Erythroblast (primary cell): Measurements from ENCODE around the gene SLC35E4.
"Not testable (repeated sequence)": the region's sequence is repeated elsewhere in the genome, so short reads cannot be mapped to it uniquely, and the experiment has no call there.

Experiments
- DNase-seq, 2 experiments: peaks; one replicate each; lab custom pipeline; 2025; lab: John Stamatoyannopoulos, UW
- GATA1 ChIP-seq: IDR thresholded peaks from 2 replicates; pipeline ENCODE4 v1.6.1; 2011; ENCODE audit warnings: low read depth, mild to moderate bottlenecking, control low read depth, low read length, moderate library complexity
- POLR2A ChIP-seq: IDR thresholded peaks from 2 replicates; pipeline ENCODE4 v1.6.1; 2011; ENCODE audit warnings: mild to moderate bottlenecking, low read length

Gene SLC35E4

DNA sequence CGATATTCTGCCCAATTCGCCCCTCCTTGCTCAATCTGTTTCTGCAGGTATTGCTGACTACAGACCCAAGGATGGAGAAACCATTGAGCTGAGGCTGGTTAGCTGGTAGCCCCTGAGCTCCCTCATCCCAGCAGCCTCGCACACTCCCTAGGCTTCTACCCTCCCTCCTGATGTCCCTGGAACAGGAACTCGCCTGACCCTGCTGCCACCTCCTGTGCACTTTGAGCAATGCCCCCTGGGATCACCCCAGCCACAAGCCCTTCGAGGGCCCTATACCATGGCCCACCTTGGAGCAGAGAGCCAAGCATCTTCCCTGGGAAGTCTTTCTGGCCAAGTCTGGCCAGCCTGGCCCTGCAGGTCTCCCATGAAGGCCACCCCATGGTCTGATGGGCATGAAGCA is 9.2 kb upstream of the SLC35E4 start:
- no peak for DNase-seq
- TF ChIP-seq POLR2A (no peak), GATA1 (no peak)

DNA sequence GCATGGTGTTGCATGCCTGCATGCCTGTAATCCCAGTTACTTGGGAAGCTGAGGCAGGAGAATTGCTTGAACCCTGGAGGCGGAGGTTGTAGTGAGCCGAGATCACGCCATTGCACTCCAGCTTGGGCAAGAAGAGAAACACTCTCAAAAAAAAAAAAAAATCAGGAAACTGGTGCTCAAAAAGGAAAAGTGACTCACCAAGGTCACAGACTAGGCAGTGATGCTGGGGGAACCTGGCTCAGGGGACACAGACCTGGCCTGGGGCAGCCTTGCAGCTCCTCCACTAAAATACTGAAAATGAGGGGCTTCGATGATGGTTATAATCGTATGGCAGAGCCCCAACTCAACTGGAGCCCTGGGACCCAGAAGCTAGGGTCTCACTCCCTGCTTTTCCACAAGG is 8.1 kb upstream of the SLC35E4 start:
- no peak for DNase-seq

DNA sequence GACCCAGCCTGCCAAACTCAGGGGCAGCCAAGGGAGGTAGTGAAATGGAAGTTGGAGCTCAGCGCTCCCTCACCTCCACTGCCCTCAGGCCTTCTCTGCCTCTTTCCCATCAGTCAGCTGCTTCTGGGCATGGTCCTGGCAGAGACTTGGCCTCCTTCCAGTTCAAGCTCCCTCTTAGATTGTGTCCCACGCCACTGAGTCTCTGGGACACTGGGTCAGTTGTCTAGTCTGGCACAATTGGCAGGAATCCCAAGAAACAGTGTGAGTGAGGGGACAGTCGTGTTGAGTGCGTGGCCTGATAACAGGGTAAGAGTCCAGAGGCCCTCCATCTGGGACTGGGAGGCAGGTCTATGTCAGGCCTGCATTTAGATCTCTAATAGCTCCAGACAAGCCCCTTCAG is 7.1 kb upstream of the SLC35E4 start:
- no peak for DNase-seq
- TF ChIP-seq GATA1: no peak

More for the DNA sequence above, 8.1 kb upstream of the SLC35E4 start:
- no peak for TF ChIP-seq POLR2A
- no peak for TF ChIP-seq GATA1

DNA sequence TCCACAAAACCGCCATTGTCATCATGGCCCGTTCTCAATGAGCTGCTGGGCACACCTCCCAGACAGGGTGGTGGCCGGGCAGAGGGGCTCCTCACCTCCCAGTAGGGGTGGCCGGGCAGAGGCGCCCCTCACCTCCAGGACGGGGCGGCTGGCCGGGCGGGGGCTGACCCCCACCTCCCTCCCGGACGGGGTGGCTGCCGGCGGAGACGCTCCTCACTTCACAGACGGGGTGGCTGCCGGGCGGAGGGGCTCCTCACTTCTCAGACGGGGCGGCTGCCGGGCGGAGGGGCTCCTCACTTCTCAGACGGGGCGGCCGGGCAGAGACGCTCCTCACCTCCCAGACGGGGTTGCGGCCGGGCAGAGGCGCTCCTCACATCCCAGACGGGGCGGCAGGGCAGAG is 4.1 kb upstream of the SLC35E4 start:
- DNase-seq: not testable (repeated sequence)

DNA sequence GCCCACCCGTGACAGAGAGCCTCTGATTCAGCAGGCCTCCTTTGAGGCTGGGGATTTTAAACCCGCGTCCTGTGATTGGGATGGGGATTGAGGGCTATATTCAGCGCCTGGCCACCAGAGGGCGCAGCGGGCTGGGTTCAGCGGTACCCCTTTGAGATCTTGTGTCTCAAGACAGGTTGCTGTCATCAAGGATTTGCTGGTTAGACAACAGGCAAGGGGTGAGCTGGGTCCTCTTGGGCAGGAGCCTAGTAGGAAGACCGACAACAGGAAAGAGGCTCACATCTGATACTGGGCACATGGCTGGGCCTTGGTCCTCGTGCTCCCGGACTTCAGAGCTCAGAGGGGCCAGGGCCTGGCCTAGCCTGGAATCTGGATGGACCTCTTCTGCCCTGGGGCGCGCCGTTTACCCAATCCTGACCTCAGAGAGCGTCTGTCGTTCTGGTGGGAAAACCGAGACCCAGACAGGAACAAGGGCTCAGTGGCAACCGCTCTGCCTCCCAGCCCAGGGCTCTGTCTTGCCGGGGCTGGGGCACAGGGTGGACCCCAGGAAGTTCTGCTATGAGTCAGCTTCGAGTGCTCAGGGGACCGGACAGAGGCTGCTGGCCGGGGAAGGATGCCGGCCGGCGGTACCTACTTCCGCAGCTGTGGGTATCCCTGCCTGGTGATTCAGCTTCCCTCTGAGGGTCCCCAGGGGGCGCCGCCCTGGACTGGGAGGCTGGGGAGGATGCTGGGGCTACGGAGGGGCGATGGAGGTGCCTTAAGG is 929 bp upstream of the SLC35E4 start:
- peak; percentile 84 to 92 for DNase-seq
- no peak for TF ChIP-seq GATA1
- no peak for TF ChIP-seq POLR2A

DNA sequence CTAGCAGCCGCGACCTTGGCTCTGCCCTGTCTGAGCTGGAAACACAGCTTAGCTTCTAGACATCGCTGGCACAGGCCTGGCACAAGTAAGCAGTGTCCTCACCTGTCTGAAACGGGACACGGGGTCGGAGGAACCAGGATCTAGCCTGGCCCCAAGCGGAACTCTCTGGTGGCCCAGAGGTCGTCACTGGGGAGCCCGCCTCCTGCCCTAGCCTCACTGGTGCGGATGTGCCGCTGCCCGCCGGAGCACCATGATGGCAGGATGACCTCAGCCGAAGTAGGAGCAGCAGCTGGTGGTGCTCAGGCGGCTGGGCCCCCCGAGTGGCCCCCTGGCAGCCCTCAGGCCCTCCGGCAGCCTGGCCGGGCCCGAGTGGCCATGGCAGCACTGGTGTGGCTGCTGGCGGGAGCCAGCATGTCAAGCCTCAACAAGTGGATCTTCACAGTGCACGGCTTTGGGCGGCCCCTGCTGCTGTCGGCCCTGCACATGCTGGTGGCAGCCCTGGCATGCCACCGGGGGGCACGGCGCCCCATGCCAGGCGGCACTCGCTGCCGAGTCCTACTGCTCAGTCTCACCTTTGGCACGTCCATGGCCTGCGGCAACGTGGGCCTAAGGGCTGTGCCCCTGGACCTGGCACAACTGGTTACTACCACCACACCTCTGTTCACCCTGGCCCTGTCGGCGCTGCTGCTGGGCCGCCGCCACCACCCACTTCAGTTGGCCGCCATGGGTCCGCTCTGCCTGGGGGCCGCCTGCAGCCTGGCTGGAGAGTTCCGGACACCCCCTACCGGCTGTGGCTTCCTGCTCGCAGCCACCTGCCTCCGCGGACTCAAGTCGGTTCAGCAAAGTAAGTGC is 871 bp downstream of the SLC35E4 start:
- peak in 1 of 2 experiments; percentile 26 for DNase-seq
- TF ChIP-seq POLR2A: no peak
- no peak for TF ChIP-seq GATA1

DNA sequence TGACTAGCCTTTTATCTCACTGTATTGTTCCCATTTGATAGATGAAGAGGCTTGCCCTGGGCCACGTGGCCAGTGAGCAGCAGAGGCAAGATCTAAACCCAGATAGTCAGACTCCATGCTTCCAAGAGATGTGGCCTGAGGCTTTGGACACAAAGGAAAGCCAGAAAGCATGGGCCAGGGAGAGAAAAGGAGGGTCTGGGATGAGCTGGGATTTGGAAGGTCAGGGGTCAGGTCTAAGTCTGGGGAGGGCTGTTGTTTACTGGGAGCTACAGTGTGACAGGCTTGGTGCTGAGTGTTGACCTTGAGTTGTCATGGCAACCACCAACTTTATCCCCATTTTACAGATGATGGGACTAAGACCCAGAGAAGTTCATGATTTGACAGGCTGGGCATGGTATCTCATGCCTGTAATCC is 2.1 kb downstream of the SLC35E4 start:
- TF ChIP-seq GATA1: no peak
- no peak for TF ChIP-seq POLR2A
- peak; percentile 14 to 35 for DNase-seq

DNA sequence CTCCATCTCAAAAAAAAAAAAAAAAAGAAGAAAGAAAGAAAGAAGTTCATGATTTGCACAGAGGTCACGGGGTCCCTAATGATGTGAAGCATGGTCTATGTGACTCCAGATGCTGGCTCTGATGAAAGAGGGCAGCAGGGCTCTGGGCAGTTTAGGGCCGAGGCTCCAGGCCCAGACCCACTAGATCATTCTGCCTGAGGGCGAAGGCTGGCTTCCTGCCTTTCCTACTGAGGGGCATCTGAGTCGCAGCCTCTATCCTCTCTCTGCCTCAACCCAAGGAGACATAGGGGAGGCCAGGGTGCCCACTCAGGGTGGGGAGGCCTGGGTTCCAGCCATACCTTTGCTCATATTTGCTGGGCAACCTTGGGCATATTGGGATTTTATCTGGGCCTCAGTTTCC is 4.8 kb downstream of the SLC35E4 start:
- TF ChIP-seq GATA1: no peak
- no peak for TF ChIP-seq POLR2A
- no peak for DNase-seq

DNA sequence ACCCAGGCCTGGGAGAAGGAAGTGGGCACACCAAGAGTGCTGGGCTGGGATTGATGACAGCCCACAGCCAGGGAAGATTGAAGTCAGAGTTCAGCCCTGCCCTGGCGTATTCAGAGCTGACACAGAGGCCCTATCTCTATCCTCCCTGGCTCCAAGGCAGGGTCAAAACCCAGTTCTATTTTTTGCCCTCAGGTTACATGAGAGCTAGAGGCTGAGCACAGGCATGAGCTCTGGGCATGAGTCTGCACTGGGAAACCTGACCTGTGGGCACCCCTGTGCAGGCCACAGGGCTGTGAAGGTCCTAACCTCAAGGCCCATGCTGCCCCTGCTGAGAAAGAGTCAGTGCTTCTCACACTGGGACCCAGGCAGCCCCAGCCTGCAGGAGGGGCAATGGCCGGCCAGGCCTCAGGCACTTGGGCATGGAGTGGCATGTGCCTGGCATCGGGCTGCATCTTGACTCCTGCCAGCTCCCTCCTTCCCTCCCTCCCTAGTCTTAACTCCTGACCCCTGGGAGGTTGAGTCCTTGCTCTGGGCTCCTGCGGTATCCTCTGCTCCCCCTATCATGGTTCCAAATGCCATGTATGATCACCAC is 5.4 kb downstream of the SLC35E4 start:
- TF ChIP-seq GATA1 (no peak), POLR2A (no peak)
- DNase-seq: no peak

DNA sequence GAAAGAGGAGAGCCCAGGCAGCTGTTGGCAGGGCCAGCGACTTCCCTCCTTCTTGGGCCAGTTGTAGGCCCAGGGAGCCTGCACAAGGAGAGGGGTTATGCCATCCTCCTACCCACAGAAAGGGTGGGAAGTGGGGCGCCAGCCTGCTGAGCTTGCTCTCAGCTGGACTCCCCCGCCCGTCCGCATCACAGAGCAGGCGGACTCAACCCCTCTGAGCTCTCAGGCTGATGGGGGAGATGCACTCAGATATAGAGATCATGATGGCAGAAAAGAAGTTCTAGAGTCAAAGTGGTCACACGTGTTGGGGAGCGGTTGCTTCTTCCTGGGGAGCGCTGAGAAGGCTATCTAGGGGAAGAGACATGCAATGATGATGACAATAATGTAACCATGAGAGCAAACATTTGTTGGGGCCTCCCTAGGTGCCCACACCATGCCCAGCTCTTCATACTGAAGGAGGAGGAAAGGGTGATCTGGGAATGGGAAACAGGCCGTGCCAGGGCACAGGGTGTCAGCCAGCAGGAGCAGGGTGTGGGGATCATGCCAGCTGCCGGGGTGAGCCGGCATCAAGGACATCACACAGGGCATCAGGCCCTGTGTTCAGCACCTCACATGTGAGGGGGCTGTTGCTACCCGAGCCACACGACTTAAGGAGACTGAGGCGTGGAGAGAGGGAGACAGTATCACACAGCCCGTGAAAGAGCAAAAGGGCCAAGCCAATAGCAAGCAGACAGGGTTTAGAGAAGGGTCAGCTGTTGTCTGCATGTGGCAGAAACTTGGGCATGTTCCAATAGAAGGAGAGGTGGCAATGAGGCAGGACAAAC is 7.7 kb downstream of the SLC35E4 start:
- DNase-seq: no peak
- TF ChIP-seq POLR2A: no peak

DNA sequence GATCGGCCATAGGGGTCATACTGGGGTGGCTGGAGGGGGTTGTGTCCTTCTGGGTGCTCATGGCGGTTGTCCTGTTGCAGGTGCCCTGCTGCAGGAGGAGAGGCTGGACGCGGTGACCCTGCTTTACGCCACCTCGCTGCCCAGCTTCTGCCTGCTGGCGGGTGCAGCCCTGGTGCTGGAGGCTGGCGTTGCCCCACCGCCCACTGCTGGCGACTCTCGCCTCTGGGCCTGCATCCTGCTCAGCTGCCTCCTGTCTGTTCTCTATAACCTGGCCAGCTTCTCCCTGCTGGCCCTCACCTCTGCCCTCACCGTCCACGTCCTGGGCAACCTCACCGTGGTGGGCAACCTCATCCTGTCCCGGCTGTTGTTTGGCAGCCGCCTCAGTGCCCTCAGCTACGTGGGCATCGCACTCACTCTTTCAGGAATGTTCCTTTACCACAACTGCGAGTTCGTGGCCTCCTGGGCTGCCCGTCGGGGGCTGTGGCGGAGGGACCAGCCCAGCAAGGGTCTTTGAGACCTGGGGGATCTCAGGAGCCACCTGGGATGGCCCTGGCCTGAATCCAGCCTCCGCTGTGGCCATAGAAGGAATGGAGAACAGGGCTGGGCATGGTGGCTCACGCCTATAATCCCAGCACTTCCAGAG is 11.1 kb downstream of the SLC35E4 start:
- no peak for TF ChIP-seq POLR2A
- TF ChIP-seq GATA1: no peak
- no peak for DNase-seq

DNA sequence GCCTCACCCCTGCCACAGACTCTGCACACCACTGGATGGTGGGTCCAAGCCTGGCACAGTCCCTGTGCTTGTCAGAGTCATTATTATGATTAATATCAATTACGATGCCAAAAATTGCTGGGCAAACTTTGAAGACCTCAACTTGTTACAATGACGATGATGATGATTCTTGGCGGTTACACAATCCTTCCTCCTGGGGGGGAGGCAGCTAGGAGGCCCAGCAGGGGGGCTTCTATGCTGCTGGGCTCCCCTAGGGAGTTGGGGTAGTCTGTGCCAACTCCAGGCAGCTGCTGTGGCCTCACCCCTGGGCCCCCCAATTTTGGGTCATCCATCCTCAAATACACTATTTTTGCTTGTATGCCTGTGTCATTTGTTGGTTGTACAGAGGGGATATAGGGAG is 12.0 kb downstream of the SLC35E4 start:
- DNase-seq: no peak
- no peak for TF ChIP-seq POLR2A
- TF ChIP-seq GATA1: no peak

DNA sequence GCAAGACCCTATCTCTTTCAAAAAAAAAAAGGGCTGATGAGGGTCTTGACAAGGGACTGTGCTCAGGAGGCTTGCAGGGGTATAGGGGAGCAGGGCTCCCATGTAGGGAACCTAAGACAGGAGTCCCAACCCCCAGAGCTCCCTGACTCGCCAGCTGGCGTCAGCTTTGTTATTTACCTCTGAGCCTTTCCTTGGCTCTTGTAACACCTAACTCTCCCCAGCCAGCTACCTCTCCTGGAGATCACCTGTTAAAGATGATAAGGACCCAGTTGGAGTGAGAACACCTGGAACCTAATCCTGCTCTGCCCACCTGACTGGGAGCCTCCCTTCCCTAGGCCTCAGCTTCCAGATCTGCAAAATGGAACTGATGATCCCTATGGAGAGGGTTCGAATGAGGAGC is 13.2 kb downstream of the SLC35E4 start:
- no peak for TF ChIP-seq POLR2A
- TF ChIP-seq GATA1: no peak
- DNase-seq: no peak
